HL-60/S4 (cell line): ENCODE data around the gene ZNF93.
"Not testable (repeated sequence)": the region's sequence is repeated elsewhere in the genome, so short reads cannot be mapped to it uniquely, and the experiment has no call there.

ENCODE experiments used
- in situ Hi-C: fragments of 300-500 bp; cut with MboI; formaldehyde crosslinking; loops from 2 replicates; pipeline ENCODE4 v1.14.3; 2022; ENCODE audit warnings: low sequenced_read_pairs

Gene ZNF93

GRCh38 chr19:19937403-19937802, 36.7 kb downstream of the ZNF93 start:
- in situ Hi-C loops = loop anchor here (25.0 kb wide), 1 partner anchor 400 kb away; the partner anchor contains the start of genes CILP2 and YJEFN3

- in situ Hi-C loops = loop anchor here (25.0 kb wide), 1 partner anchor 401 kb away; the partner anchor contains the start of genes CILP2 and YJEFN3
Observed at GRCh38 chr19:19938449-19938848, 37.7 kb downstream of the ZNF93 start.

GRCh38 chr19:19943848-19944582, 43.3 kb downstream of the ZNF93 start:
- in situ Hi-C loops = loop anchor here (25.0 kb wide), 1 partner anchor 407 kb away; the partner anchor contains the start of genes CILP2 and YJEFN3

GRCh38 chr19:19944583-19944880, 43.8 kb downstream of the ZNF93 start:
- in situ Hi-C loops = loop anchor here (25.0 kb wide), 1 partner anchor 407 kb away; the partner anchor contains the start of genes CILP2 and YJEFN3

GRCh38 chr19:19946226-19946625, 45.5 kb downstream of the ZNF93 start:
- in situ Hi-C loops = loop anchor here (25.0 kb wide), 1 partner anchor 409 kb away; the partner anchor contains the start of genes CILP2 and YJEFN3

GRCh38 chr19:19948800-19949199, 48.1 kb downstream of the ZNF93 start:
- in situ Hi-C loops = loop anchor here (25.0 kb wide), 1 partner anchor 411 kb away; the partner anchor contains the start of genes CILP2 and YJEFN3

GRCh38 chr19:19955208-19955607, 54.5 kb downstream of the ZNF93 start:
- in situ Hi-C loops = no loop called here

DNA sequence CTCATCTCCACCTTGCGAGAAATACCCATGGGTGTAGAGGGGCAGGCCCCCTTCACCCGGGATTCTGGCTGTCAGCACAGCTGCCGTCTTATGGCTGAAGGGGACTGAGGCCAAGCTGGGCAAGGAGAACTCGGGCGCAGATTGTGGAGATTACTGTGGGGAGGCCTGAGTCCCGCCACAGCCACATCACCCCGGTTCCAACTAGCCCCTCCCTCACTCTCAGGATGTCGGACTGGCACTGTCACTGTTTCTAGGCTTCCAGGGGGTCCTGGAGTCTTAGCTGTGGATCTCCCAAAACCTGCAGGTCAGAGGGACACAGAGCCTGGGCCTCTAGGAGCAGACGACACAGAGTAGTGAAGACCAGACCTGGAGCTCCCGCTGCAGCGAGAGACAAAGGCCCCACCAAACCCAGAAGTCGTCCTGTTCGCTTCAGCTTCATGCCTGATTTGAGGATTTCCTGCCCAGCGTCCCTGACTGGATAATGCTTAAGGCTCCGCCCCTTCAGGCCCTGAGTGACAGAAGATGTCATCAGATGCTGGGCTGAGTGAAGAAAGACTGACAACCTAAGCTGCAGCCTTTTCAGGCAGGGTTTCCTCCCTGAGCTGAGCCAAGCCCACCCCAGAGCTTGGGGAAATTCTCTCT, 55.8 kb downstream of the ZNF93 start:
- in situ Hi-C loops = no loop called here

DNA sequence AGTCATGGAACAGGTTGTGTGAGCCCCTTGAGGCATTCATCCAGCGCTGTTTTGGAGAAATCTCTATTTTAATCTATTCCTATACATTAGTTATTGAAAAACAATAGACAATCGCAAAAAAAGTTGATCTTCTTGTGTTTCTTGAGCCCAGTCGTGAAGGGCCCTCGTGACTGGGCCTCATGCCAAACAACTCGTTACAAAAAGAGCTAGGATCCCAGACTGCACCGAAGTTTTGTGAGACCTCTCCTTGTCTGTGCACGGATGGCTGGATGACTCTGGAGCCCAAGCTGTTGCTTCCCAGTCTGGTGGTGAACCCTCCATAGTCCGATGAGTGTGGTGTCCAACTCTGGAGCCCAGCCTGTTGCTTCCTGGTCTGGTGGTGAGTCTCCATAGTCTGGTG, 57.0 kb downstream of the ZNF93 start:
- in situ Hi-C loops = not testable (repeated sequence)

- in situ Hi-C loops = not testable (repeated sequence)
Observed at GRCh38 chr19:19959151-19959799, 58.5 kb downstream of the ZNF93 start.

- in situ Hi-C loops = no loop called here
Observed at GRCh38 chr19:19964416-19964815, 63.7 kb downstream of the ZNF93 start.

DNA sequence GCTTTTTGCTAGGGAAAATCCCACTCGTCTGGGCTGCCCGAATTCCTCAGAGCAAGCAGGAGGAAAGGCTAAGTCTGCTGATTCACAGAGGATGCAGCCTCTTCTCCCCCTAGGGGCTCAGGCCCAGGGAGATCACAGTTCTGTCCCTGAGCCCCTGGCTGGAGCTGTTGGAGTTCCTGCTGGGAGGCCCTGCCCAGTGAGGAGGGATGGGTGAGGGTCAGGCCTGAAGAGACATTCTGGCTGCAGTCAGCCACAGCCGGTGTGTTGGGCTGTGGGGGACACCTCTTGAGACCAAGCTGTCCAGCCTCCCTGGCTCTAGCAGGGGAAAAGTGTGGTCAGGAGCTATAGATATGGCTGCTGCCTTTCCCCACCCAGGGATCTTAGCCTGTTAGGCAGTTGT, 65.4 kb downstream of the ZNF93 start:
- in situ Hi-C loops = not testable (repeated sequence)

GRCh38 chr19:19966862-19967261, 66.1 kb downstream of the ZNF93 start:
- in situ Hi-C loops = no loop called here
